ENCODE measurements around the gene CCN2. TPM values are rescaled to one million over a fixed set of nuclear protein-coding genes. Genes with fewer than 3 reads are reported as not detected.
A peak's percentile ranks its signal among the peaks of the same experiment; 100 is the strongest.

The CCN2 gene
- total RNA-seq, 1 donor from 2014 or later, result 54.5 TPM

GRCh38 chr6:131955876-131956275, 4.7 kb upstream of the CCN2 start:
- peaks cover 39% of the 10 kb centered on the region for H3K4me1 Mint-ChIP-seq

GRCh38 chr6:131955192-131955591, 4.0 kb upstream of the CCN2 start:
- H3K4me2 ChIP-seq, result no peak overlapping the region
- H3K36me3 ChIP-seq, result no peaks in the 10 kb centered on the region
- peaks cover 33% of the 10 kb centered on the region for H3K79me2 ChIP-seq (ENCODE audit: low read depth)
- Mint-ChIP-seq H3K9me3 (no peaks in the 10 kb centered on the region), H3K27ac (peak overlapping the region; percentile 85), H3K4me1 (peaks cover 39% of the 10 kb centered on the region), H3K27me3 (ENCODE audit: insufficient read depth, low read depth) (peaks cover 3% of the 10 kb centered on the region), H3K36me3 (peaks cover 2% of the 10 kb centered on the region), H3K4me3 (no peak overlapping the region)
- H4K20me1 ChIP-seq (ENCODE audit: low read depth), result peaks cover 2% of the 10 kb centered on the region
- H3F3A ChIP-seq (ENCODE audit: low read depth), result peaks cover 14% of the 10 kb centered on the region
- no peak overlapping the region for H2AFZ ChIP-seq (replicated peaks)
- TF ChIP-seq EZH2 (IDR thresholded peaks at IDR 0.05) (no peak), EZH2phosphoT487 (IDR thresholded peaks at IDR 0.05) (no peak), CTCF (IDR thresholded peaks at IDR 0.05) (no peak)
- H3K4me1 ChIP-seq, result peaks cover 35% of the 10 kb centered on the region
- DNase-seq (ENCODE audit: low spot score), result no peak
- H3K9me3 ChIP-seq (ENCODE audit: low read depth), result no peaks in the 10 kb centered on the region
- H3K9ac ChIP-seq, result no peak overlapping the region
- H3K27ac ChIP-seq, result no peak overlapping the region
- no peak overlapping the region for H3K4me3 ChIP-seq
- H3K27me3 ChIP-seq, result no peaks in the 10 kb centered on the region

More at GRCh38 chr6:131955876-131956275, 4.7 kb upstream of the CCN2 start:
- Histone ChIP-seq H3K27ac (no peak overlapping the region), H3K36me3 (no peaks in the 10 kb centered on the region), H3K4me3 (no peak overlapping the region), H3K9me3 (ENCODE audit: low read depth) (no peaks in the 10 kb centered on the region), H3F3A (ENCODE audit: low read depth) (peaks cover 11% of the 10 kb centered on the region), H3K4me2 (no peak overlapping the region), H2AFZ (replicated peaks) (no peak overlapping the region), H4K20me1 (ENCODE audit: low read depth) (no peaks in the 10 kb centered on the region), H3K79me2 (ENCODE audit: low read depth) (peaks cover 28% of the 10 kb centered on the region), H3K9ac (no peak overlapping the region), H3K4me1 (peaks cover 35% of the 10 kb centered on the region), H3K27me3 (no peaks in the 10 kb centered on the region)
- DNase-seq (ENCODE audit: low spot score), result no peak
- Mint-ChIP-seq H3K4me3 (no peak overlapping the region), H3K27me3 (ENCODE audit: insufficient read depth, low read depth) (peaks cover 3% of the 10 kb centered on the region), H3K27ac (no peak overlapping the region), H3K36me3 (peaks cover 2% of the 10 kb centered on the region), H3K9me3 (no peaks in the 10 kb centered on the region)
- TF ChIP-seq CTCF (IDR thresholded peaks at IDR 0.05) (no peak), EZH2 (IDR thresholded peaks at IDR 0.05) (no peak), EZH2phosphoT487 (IDR thresholded peaks at IDR 0.05) (no peak)

GRCh38 chr6:131954775-131955107, 3.6 kb upstream of the CCN2 start:
- Histone ChIP-seq H3F3A (ENCODE audit: low read depth) (peaks cover 18% of the 10 kb centered on the region), H3K27me3 (no peaks in the 10 kb centered on the region), H3K4me3 (no peak overlapping the region), H4K20me1 (ENCODE audit: low read depth) (peaks cover 6% of the 10 kb centered on the region), H3K27ac (no peak overlapping the region), H2AFZ (replicated peaks) (no peak overlapping the region), H3K4me2 (no peak overlapping the region), H3K36me3 (no peaks in the 10 kb centered on the region), H3K4me1 (peaks cover 35% of the 10 kb centered on the region), H3K9ac (no peak overlapping the region), H3K9me3 (ENCODE audit: low read depth) (no peaks in the 10 kb centered on the region), H3K79me2 (ENCODE audit: low read depth) (peaks cover 37% of the 10 kb centered on the region)
- H3K4me1 Mint-ChIP-seq, result peaks cover 44% of the 10 kb centered on the region
- TF ChIP-seq CTCF (IDR thresholded peaks at IDR 0.05), result no peak
- no peak for TF ChIP-seq EZH2phosphoT487 (IDR thresholded peaks at IDR 0.05)
- TF ChIP-seq EZH2 (IDR thresholded peaks at IDR 0.05), result no peak
- H3K9me3 Mint-ChIP-seq, result no peaks in the 10 kb centered on the region
- no peak overlapping the region for H3K4me3 Mint-ChIP-seq
- peaks cover 3% of the 10 kb centered on the region for H3K27me3 Mint-ChIP-seq (ENCODE audit: insufficient read depth, low read depth)
- peaks cover 2% of the 10 kb centered on the region for H3K36me3 Mint-ChIP-seq
- no peak for DNase-seq (ENCODE audit: low spot score)
- peak overlapping the region; percentile 85 for H3K27ac Mint-ChIP-seq
